Measurements from ENCODE around the gene SCN4A. TPM values are rescaled to one million over a fixed set of nuclear protein-coding genes. Genes with fewer than 3 reads are reported as not detected.
A peak's percentile ranks its signal among the peaks of the same experiment; 100 is the strongest.

The SCN4A gene
- total and polyA plus RNA-seq, 2 of the 13 experiments (the other 11 are each of a cell fraction or from before 2014, with no cell fraction given), result 0.02 to 0.03 TPM

GRCh38 chr17:63946440-63947363 lies 26.0 kb downstream of the SCN4A start (continued):
- TF ChIP-seq HBP1 (CRISPR knock-in tag; IDR thresholded peaks at IDR 0.05; ENCODE audit: low read depth) (no peak), ZNF770 (CRISPR knock-in tag; IDR thresholded peaks at IDR 0.05) (no peak), ZFP91 (CRISPR knock-in tag; IDR thresholded peaks at IDR 0.05; ENCODE audit: borderline replicate concordance) (peak; percentile 83; the same call in 1 of the 2 replicates), ZNF7 (CRISPR knock-in tag; IDR thresholded peaks at IDR 0.05) (no peak)

Data from HepG2 (cell line).